ENCODE measurements around the gene KRTAP10-3.
"Not testable (repeated sequence)": the region's sequence is repeated elsewhere in the genome, so short reads cannot be mapped to it uniquely, and the experiment has no call there.

The KRTAP10-3 gene

DNA sequence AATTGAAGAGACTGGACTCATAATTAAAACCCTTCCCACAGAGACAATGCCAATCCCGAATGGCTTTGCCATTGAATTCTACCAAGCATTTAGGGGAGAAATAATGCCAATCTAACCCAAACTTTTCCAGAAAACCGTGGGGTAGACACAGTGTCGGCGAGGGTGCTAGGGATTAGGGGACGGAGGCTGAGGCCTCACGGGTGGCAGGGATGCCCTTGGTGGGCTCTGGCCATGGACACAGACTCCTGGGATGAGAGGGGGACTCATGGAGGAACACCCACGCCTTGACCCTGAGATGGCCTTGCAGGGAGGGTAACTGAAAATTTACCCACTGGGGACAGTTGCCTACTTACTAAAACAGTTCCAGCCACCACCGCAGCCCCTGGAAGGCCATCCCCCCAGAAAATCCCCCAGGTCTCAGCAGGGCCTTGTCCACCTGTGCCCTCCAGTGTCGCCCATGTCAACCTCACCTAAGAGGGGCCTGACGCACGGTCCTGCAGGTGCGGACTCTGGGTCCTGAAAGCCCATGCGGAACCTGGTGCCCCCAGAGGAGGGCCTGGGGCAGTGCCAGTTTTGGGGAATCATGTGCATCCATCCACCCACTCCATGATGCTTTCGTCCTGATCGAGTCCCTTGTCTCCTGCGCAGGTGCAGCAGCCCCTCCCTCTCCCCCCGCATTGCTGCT lies 19.9 kb upstream of the KRTAP10-3 start:
- no peak for TF ChIP-seq CTCF (IDR thresholded peaks at IDR 0.05; ENCODE audit: insufficient read depth, low read length)
- TF ChIP-seq POLR2AphosphoS5 (IDR thresholded peaks at IDR 0.05; ENCODE audit: low read depth), result no peak
- TF ChIP-seq SPI1 (IDR thresholded peaks at IDR 0.05; ENCODE audit: borderline replicate concordance, low read depth), result no peak
- TF ChIP-seq, protein P1, sequence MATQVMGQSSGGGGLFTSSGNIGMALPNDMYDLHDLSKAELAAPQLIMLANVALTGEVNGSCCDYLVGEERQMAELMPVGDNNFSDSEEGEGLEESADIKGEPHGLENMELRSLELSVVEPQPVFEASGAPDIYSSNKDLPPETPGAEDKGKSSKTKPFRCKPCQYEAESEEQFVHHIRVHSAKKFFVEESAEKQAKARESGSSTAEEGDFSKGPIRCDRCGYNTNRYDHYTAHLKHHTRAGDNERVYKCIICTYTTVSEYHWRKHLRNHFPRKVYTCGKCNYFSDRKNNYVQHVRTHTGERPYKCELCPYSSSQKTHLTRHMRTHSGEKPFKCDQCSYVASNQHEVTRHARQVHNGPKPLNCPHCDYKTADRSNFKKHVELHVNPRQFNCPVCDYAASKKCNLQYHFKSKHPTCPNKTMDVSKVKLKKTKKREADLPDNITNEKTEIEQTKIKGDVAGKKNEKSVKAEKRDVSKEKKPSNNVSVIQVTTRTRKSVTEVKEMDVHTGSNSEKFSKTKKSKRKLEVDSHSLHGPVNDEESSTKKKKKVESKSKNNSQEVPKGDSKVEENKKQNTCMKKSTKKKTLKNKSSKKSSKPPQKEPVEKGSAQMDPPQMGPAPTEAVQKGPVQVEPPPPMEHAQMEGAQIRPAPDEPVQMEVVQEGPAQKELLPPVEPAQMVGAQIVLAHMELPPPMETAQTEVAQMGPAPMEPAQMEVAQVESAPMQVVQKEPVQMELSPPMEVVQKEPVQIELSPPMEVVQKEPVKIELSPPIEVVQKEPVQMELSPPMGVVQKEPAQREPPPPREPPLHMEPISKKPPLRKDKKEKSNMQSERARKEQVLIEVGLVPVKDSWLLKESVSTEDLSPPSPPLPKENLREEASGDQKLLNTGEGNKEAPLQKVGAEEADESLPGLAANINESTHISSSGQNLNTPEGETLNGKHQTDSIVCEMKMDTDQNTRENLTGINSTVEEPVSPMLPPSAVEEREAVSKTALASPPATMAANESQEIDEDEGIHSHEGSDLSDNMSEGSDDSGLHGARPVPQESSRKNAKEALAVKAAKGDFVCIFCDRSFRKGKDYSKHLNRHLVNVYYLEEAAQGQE (IDR thresholded peaks at IDR 0.05; ENCODE audit: insufficient replicate concordance, low read depth), result no peak
- no peak for TF ChIP-seq GABPA (IDR thresholded peaks at IDR 0.05; ENCODE audit: low read depth)
- Histone ChIP-seq H3K27me3 (ENCODE audit: insufficient read depth, poor library complexity, severe bottlenecking) (no peaks in the 10 kb centered on the region), H3K27ac (replicated peaks) (no peak overlapping the region), H3K4me3 (replicated peaks; ENCODE audit: insufficient read depth, low read length) (no peak overlapping the region)
- no peak for DNase-seq (ENCODE audit: low read depth in 1 of 2, low spot score in 1 of 2)

DNA sequence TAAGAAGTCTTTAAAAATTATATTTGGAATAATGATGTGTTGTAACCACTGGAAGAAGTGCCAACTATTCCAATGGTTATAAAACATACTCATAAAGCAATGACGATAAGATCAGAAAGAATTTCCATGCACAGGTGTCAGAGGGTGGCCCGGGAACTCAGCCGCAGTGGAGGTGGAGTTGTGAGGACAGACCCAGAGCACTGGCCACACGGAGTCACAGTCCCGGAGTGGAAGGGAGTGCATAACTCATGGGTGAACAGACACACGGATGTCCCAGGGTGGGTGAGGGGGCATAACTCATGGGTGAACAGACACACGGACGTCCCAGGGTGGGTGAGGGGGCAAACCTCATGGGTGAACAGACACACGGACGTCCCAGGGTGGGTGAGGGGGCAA lies 17.4 kb upstream of the KRTAP10-3 start:
- H3K27ac ChIP-seq (replicated peaks), result no peak overlapping the region
- no peak overlapping the region for H3K4me3 ChIP-seq (replicated peaks; ENCODE audit: insufficient read depth, low read length)
- no peak for DNase-seq (ENCODE audit: low read depth in 1 of 2, low spot score in 1 of 2)
- TF ChIP-seq SPI1 (IDR thresholded peaks at IDR 0.05; ENCODE audit: borderline replicate concordance, low read depth), result no peak
- TF ChIP-seq CTCF (IDR thresholded peaks at IDR 0.05; ENCODE audit: insufficient read depth, low read length), result no peak
- no peak for TF ChIP-seq POLR2AphosphoS5 (IDR thresholded peaks at IDR 0.05; ENCODE audit: low read depth)
- TF ChIP-seq GABPA (IDR thresholded peaks at IDR 0.05; ENCODE audit: low read depth), result no peak
- TF ChIP-seq, protein P1 (IDR thresholded peaks at IDR 0.05; ENCODE audit: insufficient replicate concordance, low read depth), result no peak
- no peaks in the 10 kb centered on the region for H3K27me3 ChIP-seq (ENCODE audit: insufficient read depth, poor library complexity, severe bottlenecking)

DNA sequence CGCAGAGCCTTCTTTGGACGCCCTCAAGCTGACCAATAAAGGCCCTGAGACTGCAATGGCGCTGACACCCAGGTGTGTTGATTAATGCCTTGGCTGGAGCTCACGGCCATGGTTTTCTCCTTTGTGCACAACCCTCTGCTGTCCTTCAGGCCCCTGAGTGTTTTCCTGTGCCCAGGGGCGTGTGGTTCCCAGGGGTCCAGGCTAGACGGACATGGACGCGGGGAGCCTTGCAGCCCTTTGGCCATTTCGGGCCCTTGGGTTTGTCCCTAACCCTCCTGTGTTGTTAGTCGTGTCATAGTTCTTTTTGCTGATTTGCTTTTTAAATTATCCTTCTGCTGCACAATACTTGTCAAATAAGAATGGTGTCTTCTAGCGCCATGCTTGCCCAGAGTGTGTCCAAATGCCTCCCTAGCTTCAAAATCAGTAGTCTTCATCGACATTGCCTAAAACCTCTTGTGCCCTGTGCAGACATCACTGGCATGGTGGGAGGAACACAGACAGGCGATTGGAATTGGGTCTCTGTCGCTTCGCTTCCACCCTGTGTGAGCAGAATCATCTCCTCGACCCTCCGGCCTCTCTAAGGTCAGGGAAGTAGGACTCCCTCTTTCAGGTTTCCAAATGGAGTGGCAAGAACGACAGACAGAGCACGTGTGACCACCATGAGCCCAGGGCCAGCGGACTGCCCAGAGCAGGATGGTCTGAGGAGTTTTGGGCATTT lies 16.9 kb upstream of the KRTAP10-3 start:
- H3K27me3 ChIP-seq (ENCODE audit: insufficient read depth, poor library complexity, severe bottlenecking), result no peaks in the 10 kb centered on the region
- no peak overlapping the region for H3K27ac ChIP-seq (replicated peaks)
- TF ChIP-seq POLR2AphosphoS5 (IDR thresholded peaks at IDR 0.05; ENCODE audit: low read depth), result no peak
- no peak for DNase-seq (ENCODE audit: low read depth in 1 of 2, low spot score in 1 of 2)
- H3K4me3 ChIP-seq (replicated peaks; ENCODE audit: insufficient read depth, low read length), result no peak overlapping the region

GRCh38 chr21:44574457-44575306 lies 16.1 kb upstream of the KRTAP10-3 start:
- Histone ChIP-seq H3K27me3 (ENCODE audit: insufficient read depth, poor library complexity, severe bottlenecking) (no peaks in the 10 kb centered on the region), H3K27ac (replicated peaks) (no peak overlapping the region), H3K4me3 (replicated peaks; ENCODE audit: insufficient read depth, low read length) (no peak overlapping the region)
- TF ChIP-seq, protein P1 (IDR thresholded peaks at IDR 0.05; ENCODE audit: insufficient replicate concordance, low read depth), result no peak
- TF ChIP-seq SPI1 (IDR thresholded peaks at IDR 0.05; ENCODE audit: borderline replicate concordance, low read depth), result no peak
- no peak for DNase-seq (ENCODE audit: low read depth in 1 of 2, low spot score in 1 of 2)

GRCh38 chr21:44573630-44574456 lies 15.2 kb upstream of the KRTAP10-3 start, which contains the start of gene KRTAP10-4:
KRTAP10-4 (plus strand) TSS chr21:44573729; CDS start chr21:44573759, 30 bp downstream.
- not testable (repeated sequence) for H3K27ac ChIP-seq (replicated peaks); H3K27me3 ChIP-seq (ENCODE audit: insufficient read depth, poor library complexity, severe bottlenecking); DNase-seq (ENCODE audit: low read depth in 1 of 2, low spot score in 1 of 2); H3K4me3 ChIP-seq (replicated peaks; ENCODE audit: insufficient read depth, low read length)

Measured in HL-60 (cell line).